GM18511 (cell line): ENCODE measurements around the gene ADSS1.

Experiments
- ATAC-seq: cut with Tn5 transposase; IDR thresholded peaks from one replicate; pipeline ENCODE4 v1.9.1; 2021; ENCODE audit warnings: mild to moderate bottlenecking, moderate library complexity; ENCODE audit not compliant: unreplicated experiment

The ADSS1 gene

DNA sequence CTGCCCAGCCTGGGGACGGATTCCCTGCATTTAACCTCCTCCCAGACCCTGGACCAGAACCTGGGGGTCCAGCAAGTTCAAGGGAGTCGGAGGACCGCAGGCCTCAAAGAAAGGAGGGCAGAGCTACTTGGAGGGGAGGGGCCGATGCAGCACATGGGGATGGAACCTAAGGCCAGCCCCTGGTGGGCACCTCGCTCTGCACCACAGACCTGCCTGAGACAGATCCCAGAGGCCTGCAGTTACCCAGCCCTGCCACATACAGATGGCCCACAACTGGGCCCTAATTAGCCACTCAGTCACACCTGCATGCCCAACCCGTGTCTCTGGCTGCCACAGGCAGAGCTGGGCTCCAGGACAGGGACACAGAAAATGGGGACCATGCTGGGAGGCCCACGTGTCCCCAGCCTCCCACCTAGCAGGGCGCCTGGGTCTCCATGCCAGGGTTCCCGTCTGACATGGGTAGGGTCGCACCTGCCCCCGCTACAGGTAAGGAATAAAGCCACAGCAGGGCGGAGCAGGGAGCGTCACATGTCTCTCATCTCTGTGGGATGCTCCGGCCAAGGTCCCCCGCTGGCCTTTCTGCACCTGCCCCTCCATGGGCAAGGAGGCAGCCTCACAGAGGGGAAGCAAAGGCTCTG is 54.8 kb downstream of the ADSS1 start:
- ATAC-seq = no peak

DNA sequence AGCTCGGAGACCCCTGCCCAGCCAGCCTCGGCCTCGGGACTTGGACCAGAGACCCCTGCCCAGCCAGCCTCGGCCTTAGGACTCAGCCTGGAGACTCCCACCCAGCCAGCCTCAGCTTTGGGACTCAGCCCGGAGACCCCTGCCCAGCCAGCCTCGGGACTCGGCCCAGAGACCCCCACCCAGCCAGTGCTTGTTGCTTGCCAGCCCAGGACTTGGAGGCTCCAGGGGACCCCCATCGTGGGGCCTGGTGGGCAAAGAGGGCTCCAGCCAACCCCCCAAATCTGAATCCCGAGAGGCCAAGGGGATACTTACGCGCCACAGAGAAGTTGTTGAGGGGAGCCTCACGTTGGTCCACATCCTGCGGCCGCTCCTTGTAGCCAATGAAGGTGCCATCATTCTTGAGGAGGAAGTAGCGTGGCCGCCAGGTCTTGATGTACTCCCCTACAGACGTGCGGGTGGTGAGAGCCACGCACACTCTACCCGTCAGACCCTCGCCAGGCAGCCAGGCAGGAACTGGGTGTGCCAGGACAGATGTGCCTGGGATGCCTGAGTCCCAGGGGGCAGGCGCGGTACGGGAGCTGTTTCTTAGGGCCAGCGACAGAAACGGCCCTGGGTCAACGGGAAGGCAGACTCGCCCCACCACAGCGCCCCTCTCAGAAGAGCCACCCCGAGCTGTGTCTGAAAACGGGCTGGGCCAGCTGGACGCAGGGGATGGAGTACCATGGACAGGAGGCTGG is 55.9 kb downstream of the ADSS1 start:
- no peak for ATAC-seq

DNA sequence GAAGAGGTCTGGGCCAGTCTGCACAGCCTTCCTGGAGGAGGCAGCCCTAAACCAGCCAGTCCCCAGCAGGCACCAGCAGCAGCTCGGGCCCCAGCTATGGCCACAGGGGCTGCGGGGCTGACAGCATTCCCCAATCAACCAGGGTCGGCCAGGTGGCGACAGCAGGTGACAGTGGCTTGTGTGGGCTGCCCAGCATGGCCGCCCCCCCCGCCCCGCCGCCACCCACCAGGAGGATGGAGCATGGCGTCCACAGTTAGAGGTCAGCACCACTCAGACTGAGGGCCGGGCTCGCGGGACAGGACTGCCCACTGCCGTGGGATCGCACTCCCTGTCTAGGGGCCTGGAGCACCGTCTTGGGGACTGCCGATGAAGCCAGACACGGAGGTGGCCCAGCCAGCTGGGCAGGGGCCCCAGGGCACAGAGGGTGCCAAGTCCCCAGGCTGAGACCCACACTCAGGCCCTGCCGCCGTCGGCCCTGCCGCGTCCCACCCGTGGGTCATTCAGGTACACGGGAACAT is 56.5 kb downstream of the ADSS1 start:
- ATAC-seq = no peak

DNA sequence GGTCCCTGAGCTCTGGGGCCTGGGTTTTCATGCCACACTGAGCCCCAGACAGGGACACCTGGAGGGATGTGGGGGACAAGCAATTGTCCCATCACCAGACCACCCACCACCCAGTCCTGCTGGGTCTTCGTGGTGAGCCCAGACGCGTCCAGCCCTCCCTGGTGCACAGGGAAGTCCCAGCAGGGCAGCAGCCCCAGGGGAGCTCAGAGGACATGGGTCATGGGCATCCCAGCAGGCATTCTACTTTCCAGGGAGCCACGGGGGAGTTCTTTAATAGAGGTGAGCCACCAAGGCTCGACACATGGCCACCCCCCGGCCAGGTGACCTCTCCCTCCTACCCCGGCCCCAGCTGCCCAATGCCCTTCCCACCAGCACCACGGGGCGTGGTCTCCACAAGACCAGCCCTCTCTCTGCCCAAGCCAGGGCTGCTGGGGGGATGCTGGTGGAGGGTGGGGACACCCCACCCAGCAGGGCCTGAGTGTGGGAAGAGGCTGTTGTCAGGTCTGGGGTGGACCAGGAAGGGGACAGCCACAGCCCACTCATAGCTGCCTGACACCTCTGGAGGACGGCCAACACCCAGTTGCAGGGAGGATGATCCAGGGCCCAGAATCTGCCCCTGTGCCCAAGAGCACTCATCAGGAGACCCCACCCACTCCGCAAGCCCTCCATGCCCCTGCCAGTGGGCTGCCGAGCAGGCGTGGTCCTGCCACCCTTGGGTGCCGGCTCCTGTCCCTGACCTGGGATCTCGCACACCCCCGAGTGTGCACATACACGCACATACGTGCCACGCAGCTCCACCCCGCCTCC is 57.4 kb downstream of the ADSS1 start:
- ATAC-seq = no peak

DNA sequence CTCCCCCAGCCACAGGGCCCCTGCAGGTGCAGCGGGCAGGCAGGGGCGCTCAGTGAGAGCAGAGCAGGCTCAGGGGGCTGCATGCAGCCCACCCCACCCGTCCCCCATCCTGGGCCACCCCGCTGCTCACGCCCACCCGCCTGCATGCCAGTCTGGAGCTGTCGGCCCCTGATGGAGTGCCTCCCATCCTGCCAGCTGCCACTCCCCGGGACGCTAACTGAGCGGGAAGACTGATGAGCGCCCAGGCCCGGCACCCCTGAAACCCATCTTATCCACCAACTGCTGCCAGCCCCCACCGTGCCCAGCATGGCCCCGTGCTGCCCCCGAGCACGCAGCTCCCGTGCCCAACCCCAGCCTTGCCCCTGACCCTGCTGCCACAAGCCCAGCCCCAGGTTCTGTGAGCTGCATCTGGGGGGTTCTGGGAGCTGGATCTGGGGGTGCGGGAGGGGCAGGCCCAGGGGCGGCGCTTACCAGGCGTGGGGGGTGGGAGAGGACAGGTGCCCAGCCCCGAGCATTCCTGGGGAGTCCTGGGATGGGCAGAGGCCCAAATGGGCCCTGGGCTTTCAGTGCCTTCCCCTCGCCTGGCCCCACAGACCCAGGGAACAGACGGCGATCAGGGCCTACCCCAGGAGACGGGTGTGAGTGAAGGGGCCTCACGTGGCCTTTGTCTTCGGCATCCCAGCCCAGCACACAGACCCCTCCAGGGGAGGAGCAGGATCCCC is 58.2 kb downstream of the ADSS1 start:
- ATAC-seq = no peak

DNA sequence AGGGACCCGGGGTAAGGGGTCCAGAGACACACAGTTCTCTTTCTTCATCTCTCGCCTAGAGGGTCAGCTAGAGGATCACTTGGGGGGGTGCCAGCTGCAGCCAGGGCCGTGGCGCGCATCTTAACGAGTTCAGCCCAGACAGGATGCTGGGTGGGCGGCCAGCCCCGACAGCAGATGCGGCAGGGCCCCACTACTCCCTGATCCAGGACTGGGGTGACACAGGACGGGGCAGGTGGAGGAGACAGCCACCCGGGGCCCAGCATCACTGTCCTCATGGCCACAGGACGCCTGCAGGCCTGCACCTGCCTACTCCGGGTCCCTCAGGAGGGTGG is 58.7 kb downstream of the ADSS1 start:
- ATAC-seq = no peak

DNA sequence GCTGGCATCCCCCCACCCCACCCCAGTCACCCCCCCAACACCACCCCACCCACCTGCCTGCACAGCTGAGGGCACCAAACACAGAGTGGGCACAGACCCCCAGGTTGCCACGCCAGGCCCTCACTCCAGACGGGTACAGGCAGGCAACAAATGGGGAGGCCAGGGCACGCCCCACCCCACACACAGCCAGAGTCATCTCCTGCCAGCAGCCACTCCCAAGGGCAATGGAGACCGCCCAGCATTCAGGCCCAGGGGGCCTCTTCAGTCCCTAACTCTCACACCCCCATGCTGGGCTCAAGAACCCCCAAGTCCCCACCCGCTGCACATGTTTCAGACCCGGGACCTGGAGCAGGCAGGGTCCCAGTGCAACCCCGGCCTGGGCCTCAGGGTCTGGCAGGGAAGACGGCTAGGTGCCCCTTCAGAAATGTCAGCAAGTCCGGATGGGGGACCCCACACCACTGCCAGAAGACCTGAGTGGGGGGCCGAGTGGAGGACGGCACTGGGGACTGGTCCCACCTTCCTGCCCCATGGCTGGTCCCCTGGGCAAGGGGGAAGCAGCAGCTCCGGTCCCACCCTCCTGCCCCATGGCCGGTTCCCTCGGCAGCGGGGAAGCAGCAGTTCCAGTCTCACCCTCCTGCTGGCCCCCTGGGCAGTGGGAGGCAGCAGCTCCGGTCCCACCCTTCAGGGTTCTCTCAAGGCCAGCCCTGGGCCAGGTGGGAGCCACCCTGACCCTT is 59.6 kb downstream of the ADSS1 start:
- ATAC-seq = no peak

DNA sequence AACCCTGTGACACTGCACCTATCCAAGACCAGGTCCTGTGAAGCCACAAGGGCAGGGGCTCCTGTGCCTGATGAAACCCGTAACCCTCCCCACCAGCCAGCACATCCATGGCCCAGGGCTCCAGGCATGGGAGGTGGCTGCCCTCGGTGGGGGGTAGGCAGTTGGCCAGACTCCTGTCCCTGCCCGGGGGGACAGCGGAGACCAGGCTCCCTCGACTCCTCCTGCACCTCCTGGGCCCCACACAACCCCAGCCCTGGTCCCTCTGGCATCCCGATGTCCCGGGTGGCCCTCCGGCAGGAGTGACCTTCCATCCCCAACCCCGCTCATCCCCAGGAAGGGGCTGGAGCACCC is 60.2 kb downstream of the ADSS1 start:
- ATAC-seq = no peak

DNA sequence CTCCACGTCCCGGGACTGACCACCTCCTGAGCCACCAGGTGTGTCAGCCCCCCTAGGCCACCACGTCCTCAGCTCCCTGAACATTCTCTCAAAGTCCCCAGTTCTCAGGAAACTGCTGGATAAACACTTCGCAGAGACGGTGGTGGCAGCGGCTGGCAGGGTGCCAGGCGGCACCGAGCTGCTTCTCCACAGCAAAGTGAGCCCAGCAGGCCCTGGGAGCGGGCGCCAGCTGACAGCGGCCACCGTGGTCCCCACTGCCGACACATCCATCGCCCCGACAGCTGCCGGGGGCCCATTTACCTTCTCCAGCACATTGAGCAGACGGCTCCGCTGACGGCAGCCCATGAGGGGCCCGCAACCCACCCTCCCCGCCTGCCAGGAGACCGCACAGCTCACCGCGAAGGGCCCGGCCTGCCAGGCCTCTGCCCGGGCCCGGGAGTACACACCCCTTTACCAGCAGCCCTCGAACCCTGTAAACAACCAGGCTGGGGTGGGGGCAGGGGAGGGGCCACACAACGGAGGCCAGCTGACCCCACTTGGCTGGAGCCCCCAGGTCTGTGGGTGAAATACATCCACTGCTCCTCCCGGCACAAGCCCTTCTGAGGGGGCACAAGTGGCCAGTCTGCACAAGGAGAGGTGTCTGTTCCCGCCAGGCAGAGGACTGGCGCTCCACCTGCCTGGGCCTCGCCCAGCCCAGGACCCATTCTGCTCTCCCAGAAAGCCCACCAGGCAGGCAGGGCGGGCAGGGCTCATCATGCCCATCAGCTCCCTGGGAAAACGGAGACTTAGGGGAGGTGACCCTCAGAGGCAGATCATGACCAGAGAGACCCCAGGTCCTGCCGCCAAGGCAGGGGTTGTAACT is 61.0 kb downstream of the ADSS1 start:
- ATAC-seq = no peak

DNA sequence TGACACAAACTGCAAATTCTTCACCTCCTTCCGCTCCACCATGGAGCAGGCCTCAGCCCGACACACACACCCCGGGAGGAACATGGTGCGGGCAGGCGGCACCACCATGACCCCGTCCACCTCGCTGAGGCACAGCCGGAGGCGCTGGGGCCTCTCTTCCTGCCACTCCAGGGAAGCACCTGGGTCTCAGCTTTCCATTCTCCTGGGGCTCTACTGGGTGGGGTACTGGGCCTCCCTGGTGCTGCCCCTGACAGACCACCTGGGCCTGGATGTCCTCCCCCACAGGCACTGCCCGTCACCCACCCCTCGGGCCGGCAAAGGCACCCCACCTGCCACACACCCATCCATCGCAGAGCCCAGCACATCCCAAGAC is 61.7 kb downstream of the ADSS1 start:
- no peak for ATAC-seq

DNA sequence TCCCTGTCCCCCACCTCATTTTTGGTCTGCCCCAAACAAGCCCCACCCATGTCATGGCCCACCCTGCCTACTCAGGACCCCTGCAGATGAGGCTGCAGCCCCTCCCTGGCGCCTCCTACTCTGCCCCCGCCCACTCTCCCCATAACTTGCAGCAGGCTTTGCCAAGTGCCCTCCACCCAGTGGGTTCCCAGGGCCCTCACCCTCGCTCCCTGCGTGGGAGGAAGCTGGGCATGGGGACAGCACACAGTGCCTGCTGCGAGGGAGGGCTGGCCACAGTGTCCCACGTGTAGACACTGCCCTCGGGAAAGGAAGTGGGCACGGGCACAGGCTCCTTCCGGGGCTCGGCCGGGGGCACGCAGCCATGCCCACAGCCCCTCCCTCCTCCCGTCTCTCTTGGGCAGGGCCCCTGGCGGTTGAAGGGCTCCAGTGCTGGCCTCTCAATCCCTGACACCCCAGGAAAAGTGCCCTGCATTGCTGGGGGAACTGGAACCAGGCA is 62.1 kb downstream of the ADSS1 start:
- no peak for ATAC-seq

DNA sequence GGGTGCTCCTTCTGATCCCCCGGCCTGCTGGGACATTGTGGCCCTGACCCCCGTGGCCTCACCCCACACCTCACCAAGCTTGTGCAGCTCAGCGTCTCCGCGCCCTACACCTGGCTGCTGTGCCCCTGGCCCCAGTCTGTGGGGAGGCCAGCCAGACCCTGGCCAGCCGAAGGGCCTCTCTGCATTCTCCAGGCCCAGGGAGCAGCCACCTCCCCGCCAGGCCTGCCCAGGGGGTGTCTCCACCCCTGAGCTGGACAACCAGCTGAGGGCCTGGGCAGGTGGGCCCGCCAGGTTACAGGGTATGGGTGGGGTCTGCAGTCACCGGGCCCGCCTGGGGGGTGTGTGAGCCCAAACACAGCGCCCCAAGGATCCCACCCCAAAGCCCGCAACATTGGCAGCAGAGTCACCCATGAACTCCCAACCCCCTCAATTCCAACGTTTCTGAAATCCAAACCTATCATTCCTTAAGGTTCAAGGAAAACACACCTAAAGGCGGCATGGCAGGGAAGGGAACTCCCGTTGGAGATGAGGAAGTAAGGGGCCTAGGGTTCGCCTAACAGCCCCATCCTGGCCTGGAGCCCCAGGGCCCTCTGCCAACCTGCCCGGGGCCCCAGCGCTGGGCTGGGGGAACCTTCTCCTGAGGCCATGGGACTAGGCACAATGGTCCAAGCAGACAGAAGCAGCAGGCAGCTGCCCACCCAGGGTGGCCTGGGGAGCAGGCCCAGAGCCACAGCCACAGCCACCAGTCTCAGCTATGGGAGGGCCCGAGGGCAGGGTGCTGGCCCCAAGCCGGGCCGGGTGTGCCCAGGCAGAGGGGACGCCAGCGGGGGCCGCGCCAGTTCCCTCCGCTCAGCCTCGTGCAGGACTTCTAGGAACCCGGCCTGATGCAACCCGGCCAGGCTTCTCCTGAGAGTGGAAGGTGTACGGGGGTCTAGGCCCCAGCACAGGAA is 63.0 kb downstream of the ADSS1 start:
- ATAC-seq = no peak

DNA sequence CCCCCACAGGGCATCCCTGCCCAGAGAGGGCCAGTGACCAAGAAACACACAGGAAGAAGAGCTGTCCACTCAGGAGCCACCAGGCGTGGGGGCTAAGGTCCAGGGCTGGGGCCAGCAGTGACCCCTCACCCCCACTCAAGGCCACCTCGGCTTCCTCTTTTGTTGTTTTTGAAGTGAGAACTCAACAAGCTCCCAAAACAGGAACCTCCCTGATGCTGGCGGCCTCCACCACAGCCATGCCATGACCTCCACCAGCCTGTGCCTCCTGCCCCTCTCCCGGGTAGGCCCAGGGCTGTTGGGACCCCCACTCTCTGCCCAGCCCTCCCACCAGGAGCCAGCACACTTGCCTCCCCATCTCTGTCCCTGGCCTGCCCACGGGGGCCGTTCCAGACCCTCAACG is 63.7 kb downstream of the ADSS1 start:
- no peak for ATAC-seq

DNA sequence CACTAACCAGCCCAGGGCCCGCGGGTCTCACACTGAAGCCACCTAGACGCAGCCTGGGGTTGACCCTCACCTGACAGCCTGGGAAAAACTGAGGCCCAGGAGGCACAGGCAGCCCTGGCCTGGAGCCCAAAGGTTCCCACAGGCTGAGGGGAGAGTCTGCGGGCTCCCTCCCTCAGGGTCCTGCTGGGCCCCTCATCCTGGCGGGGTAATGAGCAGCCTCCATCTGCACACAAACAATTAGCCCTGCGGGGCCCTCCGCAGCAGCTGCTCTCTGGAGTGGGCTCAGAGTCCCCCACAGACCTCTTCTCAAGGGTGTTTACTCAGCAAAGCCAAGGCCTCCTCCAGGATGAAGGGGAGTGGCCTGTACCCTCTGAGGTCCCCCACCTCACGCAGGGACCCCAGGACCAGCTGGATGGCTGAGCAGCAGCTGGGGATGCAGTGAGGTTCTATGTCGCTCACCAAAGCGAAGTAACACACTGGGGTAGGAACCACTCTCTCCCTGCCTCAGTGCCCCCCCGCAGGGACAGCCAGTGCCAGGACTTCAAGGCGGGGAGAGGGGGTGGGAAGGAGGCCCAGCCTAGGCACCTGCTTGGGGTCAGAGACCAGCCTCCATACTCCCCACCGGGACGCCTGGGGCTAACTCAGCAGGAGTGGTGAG is 64.3 kb downstream of the ADSS1 start:
- ATAC-seq = no peak

DNA sequence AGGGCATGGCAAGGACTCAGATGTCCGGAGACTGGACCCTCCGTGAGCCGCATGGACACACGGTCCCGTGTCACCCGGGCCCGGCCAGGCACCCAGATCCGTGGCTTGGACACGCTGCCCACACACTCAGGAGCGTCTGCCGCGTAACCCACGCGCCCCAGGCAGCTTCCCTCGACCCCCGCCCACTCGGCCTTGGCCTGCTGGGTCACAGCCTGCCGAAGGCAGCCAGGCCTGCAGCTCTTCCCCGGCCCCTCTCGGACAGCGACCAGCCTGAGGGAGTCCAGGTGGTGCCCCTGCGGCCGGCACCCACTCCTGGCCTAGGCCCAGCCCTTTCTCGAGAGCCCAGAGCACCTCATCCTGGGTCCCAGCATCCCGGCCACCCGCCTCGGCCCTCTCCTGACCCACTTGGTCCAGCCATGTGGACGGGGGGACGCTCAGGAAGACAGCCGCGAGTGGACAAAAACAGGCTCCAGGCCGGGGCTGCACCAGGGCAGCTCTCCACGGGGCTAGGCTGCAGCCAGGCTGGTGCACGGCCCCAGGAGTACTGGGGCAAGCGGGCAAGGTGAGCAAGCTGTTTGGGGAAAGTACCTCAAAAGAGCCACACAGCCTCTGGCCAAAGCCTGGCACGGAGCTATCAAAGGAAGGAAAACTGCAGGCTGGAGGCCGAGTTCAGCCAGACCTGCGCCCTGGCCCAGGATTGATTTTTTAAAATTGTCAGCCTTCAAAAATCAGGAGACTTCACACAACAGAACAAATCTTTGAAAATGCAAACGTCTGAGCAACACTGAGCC is 65.0 kb downstream of the ADSS1 start:
- ATAC-seq = no peak

DNA sequence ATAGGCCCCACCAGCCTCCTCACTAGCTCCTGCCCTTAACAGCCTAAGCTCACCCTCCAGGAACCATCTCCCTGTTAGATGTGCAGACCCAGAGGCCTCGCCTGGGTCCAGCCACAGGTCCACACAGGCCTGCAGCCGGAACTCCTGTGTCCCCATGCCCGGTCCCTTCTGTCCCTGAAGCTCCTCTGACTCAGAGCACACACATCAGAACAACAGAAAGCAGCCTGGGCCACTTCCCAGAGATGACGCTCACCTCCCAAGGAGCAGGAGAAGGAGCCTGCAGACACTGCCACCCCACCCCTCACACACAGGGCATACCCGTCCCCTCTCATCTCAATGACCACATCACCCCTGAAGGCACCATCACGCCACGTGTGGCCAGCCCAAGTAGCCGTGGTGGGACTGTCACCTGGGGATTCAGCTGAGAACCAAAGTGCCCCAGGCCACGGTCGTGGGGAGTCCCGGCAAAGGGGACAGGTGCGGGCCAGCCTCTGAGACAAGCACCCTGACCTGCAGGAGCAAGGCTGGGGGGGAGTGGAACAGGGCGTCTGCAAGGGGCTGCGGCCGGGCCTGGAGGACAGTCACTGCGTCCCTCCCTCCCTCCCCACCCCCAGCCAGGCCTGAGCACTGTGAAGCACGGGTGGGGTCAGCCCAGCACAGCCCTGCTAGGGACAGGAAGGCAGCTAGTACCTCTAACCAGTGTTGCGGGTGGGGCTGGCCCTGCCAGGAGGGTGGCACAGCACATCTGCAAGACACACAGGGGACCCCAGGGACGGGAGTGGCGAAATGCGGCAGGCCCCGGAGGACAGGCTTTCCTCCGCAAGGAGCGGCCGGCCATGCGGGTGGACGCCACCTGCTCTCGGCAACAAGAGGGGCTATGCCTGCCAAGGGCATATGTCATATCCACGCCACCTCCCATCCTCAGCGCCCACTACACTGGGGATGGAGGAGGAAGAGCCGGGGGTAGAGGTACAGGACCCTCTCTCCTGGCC is 66.0 kb downstream of the ADSS1 start:
- ATAC-seq = no peak
